D721Med (cell line): ENCODE results near the gene MAD1L1.

ENCODE experiments used
- DNase-seq: peaks from one replicate; pipeline ENCODE4 v3.0.0; 2011; ENCODE audit warnings: low spot score; ENCODE audit not compliant: insufficient read length
- FAIRE-seq: peaks from 2 replicates; lab custom pipeline; 2011; peaks lifted over from hg19 to GRCh38; lab: Jason Lieb, UNC
- TF ChIP-seq, protein P1 (sequence below): IDR thresholded peaks from 2 replicates; pipeline ENCODE4 v1.5.1; 2012; ENCODE audit warnings: mild to moderate bottlenecking, control low read depth; ENCODE audit not compliant: insufficient read depth; ENCODE audit errors: missing control alignments

The MAD1L1 gene

DNA sequence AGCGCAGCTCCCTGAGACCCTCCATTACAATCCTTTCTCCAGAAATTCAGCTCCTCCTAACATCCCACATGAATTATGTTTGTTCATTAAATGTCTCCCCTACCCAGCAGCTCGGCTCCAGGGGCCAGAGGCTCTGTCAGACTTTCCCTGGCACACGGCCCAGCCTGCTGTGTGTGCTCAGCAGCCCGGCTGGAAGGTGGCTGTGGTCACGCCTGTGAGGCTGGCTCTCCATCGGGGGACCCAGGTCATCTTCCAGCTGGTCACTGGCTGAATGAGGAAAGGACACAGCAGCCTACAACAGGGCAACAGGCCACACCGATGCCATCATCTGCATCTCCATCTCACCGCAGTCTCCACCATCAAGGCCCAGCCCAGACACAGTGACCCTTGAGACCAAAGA lies 219.8 kb downstream of the MAD1L1 start:
- DNase-seq (peak; percentile 9), FAIRE-seq (no peak)
- TF ChIP-seq, protein P1, sequence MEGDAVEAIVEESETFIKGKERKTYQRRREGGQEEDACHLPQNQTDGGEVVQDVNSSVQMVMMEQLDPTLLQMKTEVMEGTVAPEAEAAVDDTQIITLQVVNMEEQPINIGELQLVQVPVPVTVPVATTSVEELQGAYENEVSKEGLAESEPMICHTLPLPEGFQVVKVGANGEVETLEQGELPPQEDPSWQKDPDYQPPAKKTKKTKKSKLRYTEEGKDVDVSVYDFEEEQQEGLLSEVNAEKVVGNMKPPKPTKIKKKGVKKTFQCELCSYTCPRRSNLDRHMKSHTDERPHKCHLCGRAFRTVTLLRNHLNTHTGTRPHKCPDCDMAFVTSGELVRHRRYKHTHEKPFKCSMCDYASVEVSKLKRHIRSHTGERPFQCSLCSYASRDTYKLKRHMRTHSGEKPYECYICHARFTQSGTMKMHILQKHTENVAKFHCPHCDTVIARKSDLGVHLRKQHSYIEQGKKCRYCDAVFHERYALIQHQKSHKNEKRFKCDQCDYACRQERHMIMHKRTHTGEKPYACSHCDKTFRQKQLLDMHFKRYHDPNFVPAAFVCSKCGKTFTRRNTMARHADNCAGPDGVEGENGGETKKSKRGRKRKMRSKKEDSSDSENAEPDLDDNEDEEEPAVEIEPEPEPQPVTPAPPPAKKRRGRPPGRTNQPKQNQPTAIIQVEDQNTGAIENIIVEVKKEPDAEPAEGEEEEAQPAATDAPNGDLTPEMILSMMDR, result no peak

DNA sequence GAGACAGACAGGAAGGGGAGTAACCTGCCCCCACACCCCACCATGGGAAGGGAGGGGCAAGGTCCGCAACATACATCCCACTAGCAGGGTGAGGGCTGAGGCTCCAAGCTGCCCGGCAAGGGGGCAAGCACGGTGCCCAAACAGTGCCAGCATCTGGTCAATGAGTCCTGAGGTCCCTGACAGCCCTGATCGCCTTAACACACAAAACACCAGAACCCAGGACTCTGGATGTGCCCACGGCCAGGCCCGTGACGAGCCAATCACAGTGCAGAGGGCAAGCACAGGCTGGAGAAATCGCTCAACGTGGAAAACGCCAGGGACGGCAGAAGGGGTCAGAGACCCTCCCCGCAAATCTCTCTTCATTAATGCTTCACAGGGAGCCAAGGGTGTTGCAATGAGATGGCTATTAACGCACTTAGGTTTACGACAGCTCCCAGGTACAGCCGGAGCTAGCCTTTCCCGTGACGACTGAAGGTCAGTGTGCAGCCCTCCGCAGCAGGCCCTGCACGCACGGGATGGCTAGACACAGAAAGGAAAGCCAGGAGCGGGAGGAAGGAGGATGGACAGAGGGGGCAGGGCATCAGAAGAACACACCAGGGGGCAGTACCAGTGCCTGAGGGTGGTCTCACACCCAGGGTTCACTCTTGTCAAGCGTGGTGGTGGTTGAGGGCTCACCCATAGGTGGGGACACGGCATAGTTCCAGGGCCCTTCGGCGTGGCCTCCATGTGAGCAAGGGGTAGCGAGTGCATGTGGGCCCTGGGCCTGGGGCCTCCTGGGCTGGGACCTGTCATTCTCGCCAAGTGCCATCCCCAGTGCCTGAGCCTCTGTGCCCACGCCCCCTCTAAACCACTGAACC lies 220.5 kb downstream of the MAD1L1 start:
- FAIRE-seq, result no peak
- peak; percentile 5 for DNase-seq
- TF ChIP-seq, protein P1, result no peak

DNA sequence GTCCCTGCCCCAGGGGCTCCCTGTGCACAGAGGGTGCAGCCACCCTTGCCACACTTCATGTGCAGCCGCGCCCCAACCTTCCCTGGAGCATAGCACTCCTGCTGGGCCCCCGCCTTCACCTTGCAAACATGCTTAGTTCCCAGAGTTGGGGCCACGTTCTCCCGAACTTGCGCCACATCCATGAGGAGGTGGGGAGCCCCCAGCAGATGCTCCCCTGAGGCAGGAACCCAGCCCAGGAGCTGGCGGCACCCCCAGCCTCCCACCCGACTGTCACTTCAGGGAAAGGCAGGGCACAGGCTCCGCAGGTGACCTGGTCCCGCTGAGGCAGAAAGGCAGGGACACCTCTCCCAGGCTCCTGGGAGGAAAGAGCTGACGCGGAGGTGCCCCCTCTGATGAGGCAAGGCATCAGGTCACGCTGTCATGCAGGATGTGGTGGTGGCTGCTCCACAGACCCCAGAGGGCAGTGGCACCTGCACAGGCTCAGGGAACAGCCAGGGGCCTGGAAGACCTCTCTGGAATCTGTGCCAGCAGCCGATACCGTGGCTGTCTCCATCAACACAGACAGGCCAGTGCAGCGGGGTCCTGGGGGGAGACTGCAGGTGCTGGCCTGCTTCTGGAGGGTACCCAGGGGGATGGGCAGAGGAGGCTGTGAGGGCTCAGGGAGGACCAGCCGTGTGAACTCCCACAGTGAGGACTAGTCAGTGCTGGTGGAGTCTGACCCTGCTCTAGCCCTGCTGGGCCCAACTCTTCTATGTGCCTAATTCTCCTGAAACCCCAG lies 221.3 kb downstream of the MAD1L1 start:
- FAIRE-seq (no peak), DNase-seq (peak; percentile 5)
- TF ChIP-seq, protein P1, result no peak

DNA sequence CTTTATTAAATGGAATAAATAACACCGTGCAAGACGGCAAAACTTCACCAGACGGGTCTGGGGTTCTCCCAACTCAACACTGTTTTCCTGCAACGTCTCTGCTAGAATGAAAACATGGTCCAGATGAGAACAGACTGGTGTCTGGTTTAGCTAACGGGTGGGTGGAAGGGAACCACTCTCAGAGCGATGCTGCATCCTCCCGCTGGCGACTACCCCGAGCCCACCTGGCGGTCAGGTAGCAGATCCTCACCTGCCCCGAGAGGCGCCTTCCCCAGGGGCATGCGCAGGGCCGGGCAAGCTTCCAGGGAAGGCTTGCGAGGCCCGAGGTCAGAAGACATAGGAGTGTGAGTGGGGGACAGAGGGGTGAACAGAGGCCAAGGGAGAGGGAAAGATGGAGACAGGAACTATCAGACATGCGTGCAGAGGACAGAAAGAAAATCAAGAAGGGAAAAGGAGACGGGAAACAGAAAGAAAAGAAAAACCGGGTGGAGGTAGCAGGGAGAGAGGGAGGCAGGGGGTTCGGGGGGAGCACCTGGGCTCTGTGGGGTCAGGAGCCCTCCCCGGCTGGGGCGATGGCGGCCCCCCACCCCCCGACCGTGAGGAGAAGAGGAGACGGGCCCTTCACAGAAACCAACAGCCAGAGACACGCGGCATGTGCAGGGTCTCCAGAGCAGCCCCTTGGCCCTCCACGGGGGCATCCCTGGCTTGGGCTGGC lies 222.0 kb downstream of the MAD1L1 start:
- TF ChIP-seq, protein P1, result no peak
- DNase-seq (peak; percentile 7), FAIRE-seq (no peak)

DNA sequence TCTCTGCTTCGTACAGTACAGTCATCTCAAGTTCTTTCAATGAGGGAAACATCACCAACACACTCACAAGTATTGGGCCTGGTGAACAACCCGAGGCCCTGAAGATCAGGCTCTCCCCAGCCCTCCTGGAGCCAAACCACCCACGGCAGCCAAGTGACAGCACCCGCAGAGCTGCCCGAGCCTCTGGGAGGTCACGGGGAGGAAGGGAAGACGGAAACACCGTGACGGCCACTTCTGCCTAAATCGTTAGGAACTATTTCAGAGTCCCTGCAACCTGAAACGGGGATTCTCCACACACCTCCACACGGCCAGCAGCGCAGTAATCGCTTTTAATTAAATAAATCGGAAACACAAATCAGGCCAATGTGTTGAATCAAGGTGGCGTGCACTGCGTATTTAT lies 222.6 kb downstream of the MAD1L1 start:
- FAIRE-seq, result no peak
- peak; percentile 3 for DNase-seq
- TF ChIP-seq, protein P1, result no peak

DNA sequence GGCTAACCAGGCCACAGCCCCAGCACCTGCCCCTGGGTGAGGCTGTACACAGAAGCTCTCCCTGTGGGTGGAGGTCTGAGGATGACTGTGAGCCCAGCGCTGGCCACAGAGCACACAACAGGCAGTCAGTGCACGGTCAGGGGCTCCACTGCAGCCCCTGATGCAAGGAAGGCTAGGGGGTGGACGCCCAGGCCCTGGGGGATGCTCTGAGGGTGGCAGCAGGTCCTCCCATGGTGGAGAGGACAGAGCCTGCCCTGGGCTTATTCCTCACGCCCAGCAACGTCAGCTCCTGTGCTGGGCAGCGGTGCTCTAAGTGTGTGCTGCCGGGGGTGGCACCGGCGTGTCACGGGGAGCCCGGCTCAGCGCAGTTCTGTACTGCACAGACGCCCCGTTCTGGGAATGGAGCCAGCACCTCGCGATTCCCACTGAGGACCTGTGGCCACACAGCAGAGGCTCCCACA lies 223.2 kb downstream of the MAD1L1 start:
- FAIRE-seq (no peak), DNase-seq (peak; percentile 8)
- TF ChIP-seq, protein P1, result no peak
